ENCODE data around the gene PIP5K1C. TPM values are rescaled to one million over a fixed set of nuclear protein-coding genes. Genes with fewer than 3 reads are reported as not detected.

The PIP5K1C gene
- total RNA-seq, 2 donors from 2014 or later: 21.7 to 23.7 TPM

- Mint-ChIP-seq H3K27me3 (no peaks in the 10 kb centered on the region), H3K36me3 (ENCODE audit: low read depth) (no peaks in the 10 kb centered on the region), H3K27ac (no peak overlapping the region), H3K4me3 (peak overlapping the region; percentile 58), H3K4me1 (peaks cover 2% of the 10 kb centered on the region)
- DNase-seq (no peak), ATAC-seq (no peak)
- H3K9me3 ChIP-seq (ENCODE audit: control insufficient read depth, low read length, poor library complexity, severe bottlenecking): no peaks in the 10 kb centered on the region
These were observed 92.8 kb downstream of the PIP5K1C start for GRCh38 chr19:3607303-3608078.

DNA sequence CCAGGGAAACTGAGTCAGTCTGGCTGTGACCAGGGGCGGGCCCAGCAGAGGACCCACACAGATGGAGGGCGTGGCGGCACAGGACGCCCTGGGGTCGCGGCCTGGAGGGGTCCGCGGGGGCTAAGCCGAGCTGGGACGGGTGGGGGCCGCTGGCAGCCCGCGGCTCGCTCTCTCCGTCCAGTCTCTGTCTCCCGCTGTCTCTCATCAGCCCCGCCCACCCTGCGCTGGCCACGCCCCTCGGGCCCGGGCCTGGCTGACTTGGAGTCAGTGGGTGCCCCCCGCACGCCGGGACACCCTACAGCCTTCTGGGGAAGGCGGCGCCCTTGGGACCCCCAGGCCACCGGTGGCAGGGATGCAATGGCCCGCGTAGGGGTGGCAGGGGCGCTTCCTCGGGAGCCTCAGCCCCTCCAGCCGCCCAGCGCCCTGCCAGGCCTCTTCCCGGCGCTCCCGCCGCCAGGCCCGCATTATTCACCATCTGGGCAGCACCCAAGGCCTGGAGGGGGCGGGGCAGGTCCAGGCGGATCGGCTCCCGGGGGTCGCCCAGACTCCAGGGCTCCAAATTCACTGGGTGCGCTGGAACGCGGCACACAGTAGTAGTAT is 93.5 kb downstream of the PIP5K1C start, which contains the start of gene TBXA2R:
TSS of gene TBXA2R (minus strand) at position 186 of the 600 bp plus-strand sequence. CDS start 6,241 bp downstream, outside the sequence.
- no peaks in the 10 kb centered on the region for H3K27me3 Mint-ChIP-seq
- peaks cover 2% of the 10 kb centered on the region for H3K4me1 Mint-ChIP-seq
- ATAC-seq (peak; percentile 45), DNase-seq (peak in 1 of 3 donors; percentile 29)
- H3K9me3 ChIP-seq (ENCODE audit: control insufficient read depth, low read length, poor library complexity, severe bottlenecking): no peaks in the 10 kb centered on the region
- peak within 1 kb of the TSS; percentile 58 for H3K4me3 Mint-ChIP-seq
- H3K27ac Mint-ChIP-seq: no peak within 1 kb of the TSS
- no peaks in the 10 kb centered on the region for H3K36me3 Mint-ChIP-seq (ENCODE audit: low read depth)

GRCh38 chr19:3606174-3606689 is 94.0 kb downstream of the PIP5K1C start:
- Mint-ChIP-seq H3K4me3 (no peak overlapping the region), H3K4me1 (peaks cover 2% of the 10 kb centered on the region), H3K36me3 (ENCODE audit: low read depth) (no peaks in the 10 kb centered on the region), H3K27ac (no peak overlapping the region), H3K27me3 (no peaks in the 10 kb centered on the region)
- peak; percentile 61 for ATAC-seq
- no peak for DNase-seq
- H3K9me3 ChIP-seq (ENCODE audit: control insufficient read depth, low read length, poor library complexity, severe bottlenecking): no peaks in the 10 kb centered on the region

DNA sequence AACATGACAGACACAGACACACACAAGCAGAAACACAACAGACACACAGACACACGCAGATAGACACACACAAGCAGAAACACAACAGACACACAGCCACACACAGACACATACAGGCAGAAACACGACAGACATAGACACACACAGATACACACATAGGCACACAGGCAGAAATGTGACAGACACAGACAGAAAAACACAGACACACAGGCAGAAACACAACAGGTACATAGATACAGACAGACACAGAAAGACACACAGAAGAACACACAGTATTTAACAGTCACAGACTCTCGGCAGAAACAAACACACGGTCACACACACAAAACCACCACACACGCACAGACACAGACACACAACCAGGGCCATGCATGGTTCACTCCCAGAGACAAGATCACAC is 94.5 kb downstream of the PIP5K1C start:
- Mint-ChIP-seq H3K27me3 (no peaks in the 10 kb centered on the region), H3K36me3 (ENCODE audit: low read depth) (no peaks in the 10 kb centered on the region), H3K4me1 (peaks cover 2% of the 10 kb centered on the region), H3K4me3 (no peak overlapping the region), H3K27ac (no peak overlapping the region)
- ATAC-seq: no peak
- no peak for DNase-seq
- no peaks in the 10 kb centered on the region for H3K9me3 ChIP-seq (ENCODE audit: control insufficient read depth, low read length, poor library complexity, severe bottlenecking)

- no peaks in the 10 kb centered on the region for H3K9me3 ChIP-seq (ENCODE audit: control insufficient read depth, low read length, poor library complexity, severe bottlenecking)
- H3K4me3 Mint-ChIP-seq: no peak overlapping the region
- peaks cover 2% of the 10 kb centered on the region for H3K4me1 Mint-ChIP-seq
- H3K27ac Mint-ChIP-seq: no peak overlapping the region
- H3K27me3 Mint-ChIP-seq: no peaks in the 10 kb centered on the region
- ATAC-seq (no peak), DNase-seq (no peak)
- H3K36me3 Mint-ChIP-seq (ENCODE audit: low read depth): no peaks in the 10 kb centered on the region
These were observed 94.9 kb downstream of the PIP5K1C start for GRCh38 chr19:3605361-3605760.

GRCh38 chr19:3604987-3605343 is 95.3 kb downstream of the PIP5K1C start:
- peak; percentile 57 for ATAC-seq
- H3K4me3 Mint-ChIP-seq: no peak overlapping the region
- H3K36me3 Mint-ChIP-seq (ENCODE audit: low read depth): no peaks in the 10 kb centered on the region
- H3K4me1 Mint-ChIP-seq: peaks cover 2% of the 10 kb centered on the region
- no peaks in the 10 kb centered on the region for H3K9me3 ChIP-seq (ENCODE audit: control insufficient read depth, low read length, poor library complexity, severe bottlenecking)
- no peaks in the 10 kb centered on the region for H3K27me3 Mint-ChIP-seq
- H3K27ac Mint-ChIP-seq: no peak overlapping the region
- no peak for DNase-seq

DNA sequence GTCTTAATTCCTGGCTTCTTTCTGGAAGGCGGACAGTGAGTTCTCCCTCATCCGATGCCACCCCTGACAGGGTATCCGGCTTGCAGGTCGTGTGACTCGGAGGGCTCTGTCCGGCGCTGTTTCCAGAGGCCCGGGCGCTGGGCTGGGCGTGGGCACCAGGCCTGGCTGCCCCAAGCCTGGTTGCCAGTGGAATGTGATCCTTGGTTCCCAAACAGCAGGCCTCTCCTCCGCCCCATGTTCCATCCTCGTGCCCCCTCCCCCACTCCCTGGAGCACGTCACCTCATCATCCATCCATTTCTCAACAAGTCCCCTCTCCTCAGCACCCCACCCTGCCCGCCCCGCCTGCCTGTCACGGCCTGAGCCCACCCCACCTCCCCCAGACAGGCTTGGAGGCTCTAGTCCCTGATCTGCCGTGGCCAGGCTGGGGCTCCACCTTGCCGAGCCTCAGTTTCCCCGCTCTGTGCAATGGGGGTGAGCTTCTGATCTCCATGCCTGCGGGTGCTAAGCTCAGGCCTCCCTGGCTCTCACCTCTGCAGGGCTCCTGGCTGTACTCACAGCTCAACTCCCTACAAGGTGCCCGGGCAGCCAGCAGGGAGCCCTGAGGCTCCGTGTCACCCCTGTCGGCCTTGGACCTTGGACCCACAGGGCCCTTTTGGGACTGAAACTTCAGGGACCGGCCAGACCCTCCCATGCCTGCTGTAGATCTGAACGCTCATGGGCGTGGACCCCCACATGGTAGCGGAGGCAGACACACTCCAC is 95.9 kb downstream of the PIP5K1C start:
- no peak overlapping the region for H3K4me3 Mint-ChIP-seq
- peak; percentile 10 for ATAC-seq
- peaks cover 2% of the 10 kb centered on the region for H3K4me1 Mint-ChIP-seq
- no peak overlapping the region for H3K27ac Mint-ChIP-seq
- H3K27me3 Mint-ChIP-seq: no peaks in the 10 kb centered on the region
- H3K36me3 Mint-ChIP-seq (ENCODE audit: low read depth): no peaks in the 10 kb centered on the region
- no peak for DNase-seq
- no peaks in the 10 kb centered on the region for H3K9me3 ChIP-seq (ENCODE audit: control insufficient read depth, low read length, poor library complexity, severe bottlenecking)

GRCh38 chr19:3603121-3603811 is 97.0 kb downstream of the PIP5K1C start:
- H3K9me3 ChIP-seq (ENCODE audit: control insufficient read depth, low read length, poor library complexity, severe bottlenecking): no peaks in the 10 kb centered on the region

DNA sequence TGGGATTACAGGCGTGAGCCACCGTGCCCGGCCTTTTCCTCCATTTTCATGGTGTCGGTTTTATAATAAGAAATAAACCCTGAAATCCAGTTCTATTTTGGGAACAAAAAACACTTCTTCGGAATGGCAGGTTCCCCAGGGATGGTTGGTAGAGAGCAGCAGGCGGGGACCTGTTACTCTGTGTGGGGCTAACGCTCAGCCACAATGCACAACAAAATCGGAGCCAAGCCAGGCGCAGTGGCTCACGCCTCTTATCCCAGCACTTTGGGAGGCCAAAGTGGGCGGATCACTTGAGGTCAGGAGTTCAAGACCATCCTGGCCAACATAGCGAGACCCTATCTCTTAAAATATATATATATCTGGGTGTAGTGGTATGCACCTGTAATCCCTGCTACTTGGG is 99.2 kb downstream of the PIP5K1C start:
- Mint-ChIP-seq H3K4me3 (no peak overlapping the region), H3K36me3 (ENCODE audit: low read depth) (no peaks in the 10 kb centered on the region), H3K27me3 (no peaks in the 10 kb centered on the region), H3K27ac (no peak overlapping the region), H3K4me1 (no peaks in the 10 kb centered on the region)
- no peak for ATAC-seq
- no peak for DNase-seq
- no peaks in the 10 kb centered on the region for H3K9me3 ChIP-seq (ENCODE audit: control insufficient read depth, low read length, poor library complexity, severe bottlenecking)

More at GRCh38 chr19:3603121-3603811, 97.0 kb downstream of the PIP5K1C start:
- Mint-ChIP-seq H3K27ac (no peak overlapping the region), H3K4me1 (peaks cover 2% of the 10 kb centered on the region), H3K27me3 (no peaks in the 10 kb centered on the region), H3K4me3 (no peak overlapping the region), H3K36me3 (ENCODE audit: low read depth) (no peaks in the 10 kb centered on the region)
- DNase-seq: no peak
- ATAC-seq: no peak

- no peak for DNase-seq
- no peak overlapping the region for H3K27ac Mint-ChIP-seq
These were observed 100.5 kb downstream of the PIP5K1C start for GRCh38 chr19:3599776-3600187.

GRCh38 chr19:3595521-3596061 is 104.7 kb downstream of the PIP5K1C start:
- no peaks in the 10 kb centered on the region for H3K36me3 Mint-ChIP-seq (ENCODE audit: low read depth)
- H3K27me3 Mint-ChIP-seq: no peaks in the 10 kb centered on the region
- no peaks in the 10 kb centered on the region for H3K9me3 ChIP-seq (ENCODE audit: control insufficient read depth, low read length, poor library complexity, severe bottlenecking)
- H3K27ac Mint-ChIP-seq: no peak overlapping the region
- no peaks in the 10 kb centered on the region for H3K4me1 Mint-ChIP-seq
- ATAC-seq: no peak
- H3K4me3 Mint-ChIP-seq: no peak overlapping the region
- DNase-seq: no peak

More at GRCh38 chr19:3599776-3600187, 100.5 kb downstream of the PIP5K1C start:
- Mint-ChIP-seq H3K36me3 (ENCODE audit: low read depth) (no peaks in the 10 kb centered on the region), H3K4me3 (no peak overlapping the region), H3K4me1 (no peaks in the 10 kb centered on the region), H3K27me3 (no peaks in the 10 kb centered on the region)
- no peaks in the 10 kb centered on the region for H3K9me3 ChIP-seq (ENCODE audit: control insufficient read depth, low read length, poor library complexity, severe bottlenecking)
- ATAC-seq: no peak

DNA sequence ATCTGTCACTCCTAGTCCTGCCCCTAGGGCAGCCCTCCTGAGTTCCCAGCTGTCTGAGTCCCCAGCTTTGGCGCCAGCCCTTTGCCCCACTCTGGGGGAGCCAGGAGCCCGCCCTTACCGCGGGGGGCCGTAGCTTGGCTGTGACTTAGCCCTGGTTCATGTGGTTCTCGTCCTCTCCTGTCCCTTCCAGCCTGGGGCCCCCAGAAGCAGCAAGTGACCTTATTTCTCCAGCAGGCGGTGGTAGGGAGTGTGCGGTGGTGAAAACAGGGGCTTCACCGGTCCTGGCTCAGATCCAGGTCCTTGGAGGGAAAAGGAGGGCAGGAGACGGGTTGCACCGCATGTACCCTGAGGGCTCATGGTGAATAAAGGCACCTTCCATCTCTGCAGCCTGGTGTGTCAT is 107.1 kb downstream of the PIP5K1C start:
- DNase-seq (no peak), ATAC-seq (no peak)
- no peaks in the 10 kb centered on the region for H3K27me3 Mint-ChIP-seq
- no peaks in the 10 kb centered on the region for H3K4me1 Mint-ChIP-seq
- no peak overlapping the region for H3K4me3 Mint-ChIP-seq
- H3K36me3 Mint-ChIP-seq (ENCODE audit: low read depth): no peaks in the 10 kb centered on the region
- no peaks in the 10 kb centered on the region for H3K9me3 ChIP-seq (ENCODE audit: control insufficient read depth, low read length, poor library complexity, severe bottlenecking)
- H3K27ac Mint-ChIP-seq: no peak overlapping the region

Data from T-helper 17 cell (primary cell).